ENCODE results near the gene POLH. TPM values are rescaled to one million over a fixed set of nuclear protein-coding genes. Genes with fewer than 3 reads are reported as not detected.

Gene POLH
- total and polyA plus RNA-seq, 9 of the 15 experiments (the other 6 are each of a cell fraction or from before 2014, with no cell fraction given): 5.8 to 31.6 (median 20.6) TPM

DNA sequence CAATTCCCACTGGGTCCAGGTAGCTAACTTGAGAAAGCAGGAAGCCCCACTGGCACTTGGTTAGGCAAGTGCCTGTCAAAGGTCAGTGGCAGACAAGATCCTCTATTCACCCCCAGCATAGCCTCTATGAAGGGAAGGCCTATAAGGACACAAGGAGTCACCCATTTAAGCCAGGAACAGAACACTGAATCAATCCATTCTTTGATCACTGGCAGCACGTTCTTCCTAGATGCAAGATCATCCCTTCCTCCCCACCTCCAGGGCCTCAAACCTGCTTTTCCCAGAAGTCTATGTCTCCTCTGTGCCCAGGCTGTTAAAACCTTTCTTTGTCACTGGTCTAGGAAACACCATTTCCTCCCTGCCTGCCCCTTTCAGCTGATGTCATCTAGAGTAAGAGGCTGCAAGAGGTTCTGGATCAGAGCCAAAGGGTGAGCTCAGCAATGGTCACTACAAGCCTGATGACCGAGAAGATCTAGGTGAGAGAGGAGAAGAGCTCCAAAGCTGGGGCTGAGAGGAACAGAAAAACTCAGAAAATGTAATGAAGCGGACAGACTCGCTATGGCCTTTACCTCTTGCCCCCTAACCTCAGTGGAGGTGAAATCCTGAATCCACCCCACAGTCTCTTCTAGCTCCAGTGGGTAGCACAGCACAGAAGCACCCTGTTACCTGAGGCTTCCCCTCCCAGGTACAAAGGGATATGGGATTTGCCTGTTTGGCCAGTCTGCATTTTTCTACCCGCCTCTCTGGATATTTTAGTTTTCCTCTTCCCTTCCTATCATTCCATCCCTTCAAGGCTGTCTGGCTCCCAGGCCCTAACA lies 51.2 kb downstream of the POLH start (continued):
- TF ChIP-seq EGR1 (conservative IDR thresholded peaks at IDR 0.05) (no peak), RFX1 (IDR thresholded peaks at IDR 0.05) (no peak), BACH1 (tag; IDR thresholded peaks at IDR 0.05) (peak; percentile 93), ZNF561 (CRISPR knock-in tag; conservative IDR thresholded peaks at IDR 0.05) (0 out of 2 replicates have a peak, but pooled peaks have one; percentile 16), CC2D1A (IDR thresholded peaks at IDR 0.05) (no peak), ZNF76 (CRISPR knock-in tag; IDR thresholded peaks at IDR 0.05; ENCODE audit: borderline replicate concordance) (peak; percentile 86), GTF2A2 (tag; IDR thresholded peaks at IDR 0.05) (peak; percentile 75; the same call in 1 of the 2 replicates), POLR2AphosphoS2 (IDR thresholded peaks at IDR 0.05; ENCODE audit: low read length) (peak; percentile 90), ZNF197 (CRISPR knock-in tag; IDR thresholded peaks at IDR 0.05; ENCODE audit: low read depth) (peak; percentile 85; the same call in 1 of the 2 replicates), FOXK1 (CRISPR knock-in tag; IDR thresholded peaks at IDR 0.05; ENCODE audit: borderline replicate concordance) (peak; percentile 74), KDM5B (IDR thresholded peaks at IDR 0.05; ENCODE audit: insufficient replicate concordance, low read depth, low read length) (peak; percentile 74), TBL1XR1 (IDR thresholded peaks at IDR 0.05; ENCODE audit: low read length in 2 of 2) (peak in 1 of 2 experiments; percentile 50; a peak in 1 of 4 replicates), RFX7 (CRISPR knock-in tag; IDR thresholded peaks at IDR 0.05) (no peak), MEIS2 (IDR thresholded peaks at IDR 0.05; ENCODE audit: partially characterized antibody) (peak; percentile 14), TCF7L2 (IDR thresholded peaks at IDR 0.05; ENCODE audit: low read depth, low read length) (no peak), ZNF146 (CRISPR knock-in tag; IDR thresholded peaks at IDR 0.05; ENCODE audit: unreplicated experiment) (no peak), PCBP2 (IDR thresholded peaks at IDR 0.05; ENCODE audit: low read depth, low read length, poor library complexity, severe bottlenecking) (no peak)
- TF ChIP-seq, protein P1, sequence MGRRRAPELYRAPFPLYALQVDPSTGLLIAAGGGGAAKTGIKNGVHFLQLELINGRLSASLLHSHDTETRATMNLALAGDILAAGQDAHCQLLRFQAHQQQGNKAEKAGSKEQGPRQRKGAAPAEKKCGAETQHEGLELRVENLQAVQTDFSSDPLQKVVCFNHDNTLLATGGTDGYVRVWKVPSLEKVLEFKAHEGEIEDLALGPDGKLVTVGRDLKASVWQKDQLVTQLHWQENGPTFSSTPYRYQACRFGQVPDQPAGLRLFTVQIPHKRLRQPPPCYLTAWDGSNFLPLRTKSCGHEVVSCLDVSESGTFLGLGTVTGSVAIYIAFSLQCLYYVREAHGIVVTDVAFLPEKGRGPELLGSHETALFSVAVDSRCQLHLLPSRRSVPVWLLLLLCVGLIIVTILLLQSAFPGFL (CRISPR knock-in tag; IDR thresholded peaks at IDR 0.05): no peak
- TF ChIP-seq, protein P2, sequence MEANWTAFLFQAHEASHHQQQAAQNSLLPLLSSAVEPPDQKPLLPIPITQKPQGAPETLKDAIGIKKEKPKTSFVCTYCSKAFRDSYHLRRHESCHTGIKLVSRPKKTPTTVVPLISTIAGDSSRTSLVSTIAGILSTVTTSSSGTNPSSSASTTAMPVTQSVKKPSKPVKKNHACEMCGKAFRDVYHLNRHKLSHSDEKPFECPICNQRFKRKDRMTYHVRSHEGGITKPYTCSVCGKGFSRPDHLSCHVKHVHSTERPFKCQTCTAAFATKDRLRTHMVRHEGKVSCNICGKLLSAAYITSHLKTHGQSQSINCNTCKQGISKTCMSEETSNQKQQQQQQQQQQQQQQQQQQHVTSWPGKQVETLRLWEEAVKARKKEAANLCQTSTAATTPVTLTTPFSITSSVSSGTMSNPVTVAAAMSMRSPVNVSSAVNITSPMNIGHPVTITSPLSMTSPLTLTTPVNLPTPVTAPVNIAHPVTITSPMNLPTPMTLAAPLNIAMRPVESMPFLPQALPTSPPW (CRISPR knock-in tag; IDR thresholded peaks at IDR 0.05): peak; percentile 70; the same call in 1 of the 2 replicates
- TF ChIP-seq, protein P3, sequence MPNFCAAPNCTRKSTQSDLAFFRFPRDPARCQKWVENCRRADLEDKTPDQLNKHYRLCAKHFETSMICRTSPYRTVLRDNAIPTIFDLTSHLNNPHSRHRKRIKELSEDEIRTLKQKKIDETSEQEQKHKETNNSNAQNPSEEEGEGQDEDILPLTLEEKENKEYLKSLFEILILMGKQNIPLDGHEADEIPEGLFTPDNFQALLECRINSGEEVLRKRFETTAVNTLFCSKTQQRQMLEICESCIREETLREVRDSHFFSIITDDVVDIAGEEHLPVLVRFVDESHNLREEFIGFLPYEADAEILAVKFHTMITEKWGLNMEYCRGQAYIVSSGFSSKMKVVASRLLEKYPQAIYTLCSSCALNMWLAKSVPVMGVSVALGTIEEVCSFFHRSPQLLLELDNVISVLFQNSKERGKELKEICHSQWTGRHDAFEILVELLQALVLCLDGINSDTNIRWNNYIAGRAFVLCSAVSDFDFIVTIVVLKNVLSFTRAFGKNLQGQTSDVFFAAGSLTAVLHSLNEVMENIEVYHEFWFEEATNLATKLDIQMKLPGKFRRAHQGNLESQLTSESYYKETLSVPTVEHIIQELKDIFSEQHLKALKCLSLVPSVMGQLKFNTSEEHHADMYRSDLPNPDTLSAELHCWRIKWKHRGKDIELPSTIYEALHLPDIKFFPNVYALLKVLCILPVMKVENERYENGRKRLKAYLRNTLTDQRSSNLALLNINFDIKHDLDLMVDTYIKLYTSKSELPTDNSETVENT (CRISPR knock-in tag; IDR thresholded peaks at IDR 0.05): no peak
- TF ChIP-seq, protein P4, sequence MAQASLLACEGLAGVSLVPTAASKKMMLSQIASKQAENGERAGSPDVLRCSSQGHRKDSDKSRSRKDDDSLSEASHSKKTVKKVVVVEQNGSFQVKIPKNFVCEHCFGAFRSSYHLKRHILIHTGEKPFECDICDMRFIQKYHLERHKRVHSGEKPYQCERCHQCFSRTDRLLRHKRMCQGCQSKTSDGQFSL (CRISPR knock-in tag; IDR thresholded peaks at IDR 0.05): no peak
- TF ChIP-seq, protein P4 (tag; IDR thresholded peaks at IDR 0.05): peak in 1 of 2 experiments; percentile 87; a peak in 2 of 4 replicates
